ENCODE results near the gene TNS1. TPM values are rescaled to one million over a fixed set of nuclear protein-coding genes. Genes with fewer than 3 reads are reported as not detected.

TNS1 gene
- total and polyA plus RNA-seq, 10 of the 15 experiments (the other 5 are each of a cell fraction or from before 2014, with no cell fraction given), result 0.05 to 0.44 TPM; not detected in 8

- Histone ChIP-seq H3K4me2 (ENCODE audit: control insufficient read depth, insufficient read depth) (no peak overlapping the region), H3K9ac (ENCODE audit: control insufficient read depth, insufficient read depth, low read length) (no peak overlapping the region), H2AFZ (ENCODE audit: control insufficient read depth, low read depth, low read length) (no peak overlapping the region), H3K4me3 (no peak overlapping the region), H3K27me3 (replicated peaks in 1 of 2; ENCODE audit: control insufficient read depth in 2 of 2, insufficient read depth in 2 of 2, low read length in 1 of 2) (peaks cover under 1 to 6% of the 10 kb centered on the region in 2 experiments; a peak in 3 of 4 replicates), H3K9me3 (replicated peaks; ENCODE audit: control insufficient read depth, insufficient read depth, low read length) (no peaks in the 10 kb centered on the region), H3K79me2 (ENCODE audit: control insufficient read depth, insufficient read depth, low read length) (no peaks in the 10 kb centered on the region), H3K27ac (ENCODE audit: control insufficient read depth, insufficient read depth) (no peak overlapping the region), H4K20me1 (ENCODE audit: control insufficient read depth, insufficient read depth) (no peaks in the 10 kb centered on the region), H3K36me3 (ENCODE audit: control insufficient read depth in 2 of 2, insufficient read depth in 2 of 2, low read length in 1 of 2) (no peaks in the 10 kb centered on the region), H3K4me1 (ENCODE audit: control insufficient read depth, insufficient read depth, low read length) (no peaks in the 10 kb centered on the region)
- in situ Hi-C loops (cut with MboI) (no loop called here), intact Hi-C loops (cut with micrococcal nuclease; ENCODE audit: unreplicated experiment) (no loop called here)
- POLR2A ChIA-PET, result no interaction called here
- BruUV-seq (replicated peaks), result no TSS peak
- TF ChIP-seq BACH1 (IDR thresholded peaks at IDR 0.05; ENCODE audit: borderline replicate concordance), result no peak
- 0 out of 6 replicates have a peak, but pooled peaks of 1 of the 3 experiments have one; percentile 1 for TF ChIP-seq CTCF (IDR thresholded peaks at IDR 0.05 in 2 of 3, conservative IDR thresholded peaks at IDR 0.05 in 1 of 3; ENCODE audit: control insufficient read depth in 2 of 3, extremely low read depth in 1 of 3, insufficient read depth in 1 of 3, low read depth in 3 of 3, low read length in 3 of 3)
- WGBS (ENCODE audit: insufficient coverage, insufficient replicate concordance, low lambda C conversion rate, missing lambda C conversion rate), result 22% methylated on average over 20 of the region's 20 CpGs
- SMC1A ChIA-PET (ENCODE audit: uncharacterized antibody, unreplicated experiment), result no interaction called here
- RAD21 ChIA-PET (ENCODE audit: unreplicated experiment), result no interaction called here
- CTCF ChIA-PET, result interaction anchor here (0.5 to 1.0 kb wide), 4 partner anchors 16 to 1655 kb away, joined by 3 to 4 read pairs (median 3); no protein-coding TSS in a partner anchor
- ATAC-seq (peak; percentile 51; the same call in 1 of the 3 replicates), DNase-seq (ENCODE audit: low read depth, low spot score) (no peak), FAIRE-seq (no peak)
Measured at GRCh38 chr2:217918308-217919024, 84.3 kb downstream of the TNS1 start.
